GM18909 (cell line): ENCODE measurements around the gene CD3D.

Source experiments
- ATAC-seq: cut with Tn5 transposase; IDR thresholded peaks from one replicate; pipeline ENCODE4 v1.9.1; 2021; ENCODE audit warnings: mild to moderate bottlenecking; ENCODE audit not compliant: unreplicated experiment, poor library complexity

The CD3D gene

DNA sequence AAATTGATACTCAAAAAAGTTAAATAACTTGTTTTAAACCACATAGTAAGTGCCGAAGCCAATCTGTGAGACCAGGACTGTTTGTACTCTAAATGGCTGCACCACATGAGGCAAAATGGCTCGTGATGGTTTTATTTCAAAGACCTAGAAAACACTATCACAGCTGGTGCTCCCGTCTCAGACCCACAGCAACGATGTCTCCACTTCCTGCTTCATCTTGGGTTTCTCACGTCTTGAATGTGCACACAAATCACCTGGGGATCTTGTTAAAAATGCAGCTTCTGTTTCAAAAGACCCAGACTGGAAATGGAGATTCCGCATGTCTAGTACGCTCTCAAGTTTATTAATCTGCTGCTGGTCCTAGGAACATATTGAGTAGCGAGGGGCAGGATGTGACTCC is 36.8 kb downstream of the CD3D start:
- no peak for ATAC-seq

DNA sequence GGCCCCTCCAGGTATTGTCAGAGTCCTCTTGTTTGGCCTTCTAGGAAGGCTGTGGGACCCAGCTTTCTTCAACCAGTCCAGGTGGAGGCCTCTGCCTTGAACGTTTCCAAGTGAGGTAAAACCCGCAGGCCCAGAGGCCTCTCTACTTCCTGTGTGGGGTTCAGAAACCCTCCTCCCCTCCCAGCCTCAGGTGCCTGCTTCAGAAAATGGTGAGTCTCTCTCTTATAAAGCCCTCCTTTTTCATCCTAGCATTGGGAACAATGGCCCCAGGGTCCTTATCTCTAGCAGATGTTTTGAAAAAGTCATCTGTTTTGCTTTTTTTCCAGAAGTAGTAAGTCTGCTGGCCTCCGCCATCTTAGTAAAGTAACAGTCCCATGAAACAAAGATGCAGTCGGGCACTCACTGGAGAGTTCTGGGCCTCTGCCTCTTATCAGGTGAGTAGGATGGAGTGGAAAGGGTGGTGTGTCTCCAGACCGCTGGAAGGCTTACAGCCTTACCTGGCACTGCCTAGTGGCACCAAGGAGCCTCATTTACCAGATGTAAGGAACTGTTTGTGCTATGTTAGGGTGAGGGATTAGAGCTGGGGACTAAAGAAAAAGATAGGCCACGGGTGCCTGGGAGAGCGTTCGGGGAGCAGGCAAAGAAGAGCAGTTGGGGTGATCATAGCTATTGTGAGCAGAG is 37.8 kb downstream of the CD3D start, which contains the start of gene CD3E:
TSS of gene CD3E (plus strand) at position 163 of the 681 bp plus-strand sequence. CDS start at position 386, 223 bp downstream.
- ATAC-seq, result no peak

- ATAC-seq, result no peak
Observed at GRCh38 chr11:118304227-118304567, 38.3 kb downstream of the CD3D start.

DNA sequence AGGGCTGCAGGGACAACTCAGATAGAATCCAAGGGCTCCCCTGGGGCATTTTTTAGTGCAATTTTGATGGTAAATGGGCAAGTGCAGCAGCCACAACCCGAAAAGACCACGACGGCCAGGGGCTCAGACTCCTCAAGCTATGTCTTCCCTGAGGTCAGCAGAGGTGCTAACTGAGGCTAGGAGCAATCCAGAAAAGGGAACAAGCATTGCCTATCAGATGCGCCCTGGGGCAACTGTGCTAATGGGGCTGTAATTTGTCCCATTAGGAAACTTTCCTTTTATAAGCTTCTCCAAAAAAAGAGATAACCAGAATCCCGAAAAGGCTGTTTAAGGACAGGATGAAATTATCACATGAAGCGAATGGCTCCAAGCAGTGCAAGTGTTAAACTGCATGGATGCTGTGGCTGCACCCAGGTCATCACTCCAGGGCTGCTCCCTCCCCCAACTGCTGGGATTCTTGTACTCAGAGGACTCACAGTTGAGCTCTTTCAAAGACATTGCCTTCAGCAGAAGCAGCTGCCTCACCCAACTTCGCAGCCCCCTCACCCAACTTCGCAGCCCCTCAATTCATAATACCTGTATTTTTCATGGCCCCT is 40.8 kb downstream of the CD3D start:
- ATAC-seq, result no peak

DNA sequence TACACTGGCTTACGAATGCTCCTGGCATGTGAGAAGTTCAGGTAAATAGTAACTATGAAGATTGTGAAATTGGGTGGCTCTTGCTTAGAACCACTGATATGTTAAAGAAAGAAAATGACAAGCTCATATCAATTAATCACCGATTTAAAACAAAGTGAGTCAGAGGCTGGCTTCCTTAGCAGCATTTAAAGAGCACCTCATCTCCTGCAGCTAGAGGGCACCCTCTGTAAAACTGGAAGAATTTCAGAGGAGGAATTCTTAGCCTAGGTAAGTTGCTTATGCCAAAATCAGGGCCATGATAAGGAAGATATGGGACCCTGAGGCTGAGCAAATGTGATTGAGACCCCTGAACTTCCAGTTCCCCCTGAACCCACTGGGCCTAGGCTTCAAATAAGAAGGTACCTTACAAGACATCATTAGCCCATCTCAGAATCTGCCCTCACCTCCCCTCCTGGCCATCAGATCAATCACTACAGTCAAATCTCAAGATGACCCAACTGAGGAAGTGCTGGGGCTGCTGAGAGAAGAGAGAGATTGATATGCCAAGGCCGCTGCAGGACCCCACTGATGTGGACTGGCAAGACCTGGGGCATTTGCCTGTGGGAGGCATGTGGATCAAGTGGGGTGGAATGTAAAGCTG is 46.6 kb downstream of the CD3D start:
- no peak for ATAC-seq

GRCh38 chr11:118295199-118295598 is 47.3 kb downstream of the CD3D start:
- ATAC-seq, result no peak

- ATAC-seq, result no peak
Observed at GRCh38 chr11:118294053-118294452, 48.5 kb downstream of the CD3D start.

DNA sequence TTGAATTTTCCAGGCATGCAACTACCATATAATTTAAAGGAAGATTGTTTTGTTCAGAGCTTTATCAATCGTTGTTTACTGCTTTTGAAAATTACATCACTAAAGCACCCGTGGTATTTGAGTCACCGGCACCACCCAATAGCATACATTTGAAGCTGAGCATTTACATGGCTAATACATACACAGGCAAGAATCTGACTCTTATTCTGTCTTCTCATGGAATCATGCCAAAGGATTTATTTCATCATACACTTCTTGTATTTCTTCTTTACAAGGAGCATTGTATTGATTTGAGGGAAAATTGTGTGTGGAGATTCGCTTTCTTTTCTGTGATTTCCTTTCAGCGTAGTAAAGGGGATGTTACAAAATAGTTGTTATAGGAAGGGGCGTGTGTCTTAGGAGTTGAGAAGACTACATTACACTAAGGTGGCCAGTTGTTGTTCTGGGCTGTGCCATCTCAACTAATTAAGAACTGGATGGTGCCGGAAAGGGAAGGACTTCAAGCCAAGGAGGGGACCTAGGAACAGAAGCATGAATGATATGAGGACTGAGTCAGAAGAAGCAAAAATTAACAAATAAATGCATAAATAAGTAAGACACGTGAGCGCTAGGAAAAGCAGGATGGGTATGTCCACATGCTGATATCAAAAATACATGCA is 50.9 kb downstream of the CD3D start:
- ATAC-seq, result no peak

DNA sequence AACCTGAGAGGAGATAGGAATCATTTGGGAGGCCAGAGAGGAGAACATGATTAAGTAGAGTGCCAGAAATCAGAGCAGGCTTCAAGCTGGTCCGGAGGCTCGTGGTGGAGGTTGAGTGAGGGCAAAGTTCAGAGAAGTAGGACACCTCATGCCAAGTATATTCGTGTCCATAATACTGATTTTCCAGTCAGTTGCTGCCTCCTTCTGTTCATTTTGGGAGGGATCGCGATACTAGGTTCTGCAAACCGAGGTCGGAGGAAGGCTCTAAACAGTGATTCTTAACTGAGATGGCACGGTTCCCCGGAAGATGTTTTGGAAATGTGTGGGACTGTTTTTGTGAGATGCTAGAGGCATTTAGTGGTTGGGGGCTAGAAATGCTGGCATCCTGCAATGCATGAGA is 51.6 kb downstream of the CD3D start:
- ATAC-seq, result no peak

- ATAC-seq, result no peak
Observed at GRCh38 chr11:118289401-118289800, 53.1 kb downstream of the CD3D start.
